Stimulated activated CD4-positive, alpha-beta T cell treated with anti-CD3 and anti-CD28 coated beads, Interleukin-1b, Interleukin-23, amount 100 ng/mL, for 48 hours (primary cell): ENCODE results near the gene MBLAC1.
A peak's percentile ranks its signal among the peaks of the same experiment; 100 is the strongest.
"Not testable (repeated sequence)": the region's sequence is repeated elsewhere in the genome, so short reads cannot be mapped to it uniquely, and the experiment has no call there.

ENCODE experiments used
- DNase-seq: peaks from one replicate; pipeline ENCODE4 v3.0.0-alpha.2; 2020

The MBLAC1 gene

GRCh38 chr7:100124301-100125230, 2.2 kb upstream of the MBLAC1 start:
- no peak for DNase-seq

- DNase-seq, result no peak
Measured at GRCh38 chr7:100126239-100126930, 382 bp upstream of the MBLAC1 start.

GRCh38 chr7:100127866-100128636, 1.3 kb downstream of the MBLAC1 start:
- no peak for DNase-seq

- DNase-seq, result no peak
Measured at GRCh38 chr7:100128637-100128963, 1.8 kb downstream of the MBLAC1 start.

GRCh38 chr7:100130220-100130607, 3.4 kb downstream of the MBLAC1 start:
- DNase-seq, result not testable (repeated sequence)

- DNase-seq, result peak; percentile 79
Measured at GRCh38 chr7:100130608-100131453, 4.1 kb downstream of the MBLAC1 start.

- DNase-seq, result no peak
Measured at GRCh38 chr7:100132126-100132525, 5.4 kb downstream of the MBLAC1 start.

GRCh38 chr7:100132697-100133151, 6.0 kb downstream of the MBLAC1 start:
- DNase-seq, result peak; percentile 66

- no peak for DNase-seq
Measured at GRCh38 chr7:100137851-100138760, 11.3 kb downstream of the MBLAC1 start.

GRCh38 chr7:100141555-100141949, 14.8 kb downstream of the MBLAC1 start:
- DNase-seq, result no peak

DNA sequence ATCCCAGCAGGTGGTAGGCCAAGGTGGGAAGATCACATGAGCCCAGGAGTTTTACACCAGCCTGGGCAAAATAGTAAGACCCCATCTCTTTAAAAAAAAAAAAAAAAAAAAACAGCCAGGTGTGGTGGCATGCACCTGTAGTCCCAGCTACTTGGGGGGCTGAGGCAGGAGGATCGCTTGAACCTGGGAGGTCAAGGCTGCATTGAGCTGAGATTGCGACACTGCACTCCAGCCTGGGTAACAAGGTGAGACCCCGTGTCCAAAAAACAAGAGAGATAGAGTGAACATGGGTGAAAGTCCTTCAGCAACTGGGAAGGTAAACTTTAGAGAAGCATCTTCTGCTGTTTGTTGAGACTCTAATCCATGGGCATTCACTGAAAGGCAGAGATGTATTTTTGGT, 15.7 kb downstream of the MBLAC1 start:
- no peak for DNase-seq

DNA sequence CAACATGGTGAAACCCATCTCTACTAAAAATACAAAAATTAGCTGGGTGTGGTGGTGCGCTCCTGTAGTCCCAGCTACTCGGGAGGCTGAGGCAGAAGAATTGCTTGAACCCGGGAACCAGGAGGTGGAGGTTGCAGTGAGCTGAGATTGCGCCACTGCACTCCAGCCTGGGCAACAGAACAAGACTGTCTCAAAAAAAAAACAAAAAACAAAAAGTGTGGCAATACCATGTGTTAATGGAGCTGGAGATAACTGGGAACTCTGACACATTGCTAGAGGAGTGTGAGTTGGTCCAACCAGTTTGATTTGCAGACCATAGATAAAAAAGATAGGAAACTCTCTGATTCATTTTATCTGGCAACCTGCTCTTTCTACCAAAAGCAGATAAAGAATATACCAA, 19.6 kb downstream of the MBLAC1 start:
- not testable (repeated sequence) for DNase-seq

- no peak for DNase-seq
Measured at GRCh38 chr7:100147278-100147677, 20.5 kb downstream of the MBLAC1 start.

- no peak for DNase-seq
Measured at GRCh38 chr7:100148225-100148558, 21.4 kb downstream of the MBLAC1 start.

GRCh38 chr7:100148559-100149328, 22.0 kb downstream of the MBLAC1 start, which contains the start of gene LAMTOR4:
Gene LAMTOR4 (plus strand): TSS chr7:100148918. CDS start chr7:100148973, 55 bp downstream.
- peak; percentile 99 for DNase-seq

GRCh38 chr7:100152404-100152803, 25.6 kb downstream of the MBLAC1 start:
- DNase-seq, result no peak

- DNase-seq, result no peak
Measured at GRCh38 chr7:100152937-100153666, 26.3 kb downstream of the MBLAC1 start.

DNA sequence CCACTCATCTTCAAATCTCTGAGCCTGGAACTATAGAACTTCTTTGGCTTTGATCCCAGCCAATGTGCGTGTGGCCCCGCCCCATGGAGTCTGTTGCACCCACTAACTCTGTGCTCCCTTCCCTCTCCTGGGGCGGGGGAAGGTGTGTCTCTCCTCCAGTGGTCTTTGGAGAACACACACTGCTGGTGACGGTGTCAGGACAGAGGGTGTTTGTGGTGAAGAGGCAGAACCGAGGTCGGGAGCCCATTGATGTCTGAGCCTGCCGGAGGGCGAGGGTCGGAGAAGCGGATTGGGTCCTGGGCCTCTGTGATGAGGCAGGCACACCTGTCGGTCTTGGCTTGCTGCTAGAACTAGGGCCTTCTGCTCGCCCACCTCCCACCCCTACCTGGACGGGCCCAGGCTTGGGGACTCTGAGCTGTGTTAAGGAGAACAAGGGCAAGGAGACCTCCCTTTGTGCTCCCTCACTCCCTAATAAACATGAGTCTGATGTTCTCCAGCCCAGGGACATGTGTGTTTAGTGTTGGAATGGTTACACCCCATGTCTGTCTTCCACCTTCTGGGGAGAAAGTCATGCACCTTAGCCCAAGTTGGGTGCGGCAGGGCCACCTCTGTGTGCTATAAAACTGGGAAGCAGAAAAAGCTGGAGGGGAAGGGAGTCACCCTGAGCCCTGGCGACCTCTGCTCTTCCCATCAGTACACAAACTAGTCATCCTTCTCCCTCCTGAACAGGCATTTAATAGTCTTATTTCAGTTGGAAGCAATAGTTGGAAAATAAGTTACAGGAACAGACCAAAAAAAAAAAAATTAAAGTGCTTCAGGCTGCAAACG, 27.2 kb downstream of the MBLAC1 start:
- no peak for DNase-seq
